ENCODE data around the gene CNKSR2.

DNA sequence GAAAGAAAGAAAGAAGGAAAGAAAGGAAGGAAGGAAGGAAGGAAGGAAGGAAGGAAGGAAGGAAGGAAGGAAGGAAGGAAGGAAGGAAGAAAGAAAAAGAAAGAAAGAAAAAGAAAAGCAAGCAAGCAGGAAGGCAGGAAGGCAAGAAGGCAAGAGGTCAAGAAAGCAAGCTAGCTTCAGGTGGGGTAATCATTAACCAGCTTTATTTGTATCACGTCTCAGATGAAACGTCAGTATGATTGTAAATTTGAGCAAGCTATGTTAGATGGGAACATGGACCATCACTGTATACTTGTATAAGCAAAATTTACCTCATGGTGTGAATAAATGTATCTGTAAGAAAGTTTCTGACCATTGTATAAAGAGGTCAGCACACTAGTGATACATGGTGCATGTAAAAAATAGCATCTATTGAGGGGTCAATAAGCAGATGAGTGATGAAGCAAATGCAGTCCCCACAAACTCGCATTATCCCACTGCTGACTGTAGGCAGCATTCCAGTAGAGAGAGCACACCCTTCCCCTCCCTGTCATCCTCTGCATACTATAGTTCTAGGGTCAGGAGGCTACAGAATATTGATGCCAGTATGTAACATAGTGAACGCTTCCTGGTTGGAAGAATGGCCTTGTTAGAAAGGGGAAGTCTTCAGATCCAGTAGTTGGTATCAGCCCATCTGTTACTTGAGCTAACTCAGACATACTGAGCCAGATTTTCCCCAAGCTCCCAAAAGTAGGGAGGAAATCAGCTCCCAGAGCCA lies 300.4 kb downstream of the CNKSR2 start:
- TF ChIP-seq, protein P1, sequence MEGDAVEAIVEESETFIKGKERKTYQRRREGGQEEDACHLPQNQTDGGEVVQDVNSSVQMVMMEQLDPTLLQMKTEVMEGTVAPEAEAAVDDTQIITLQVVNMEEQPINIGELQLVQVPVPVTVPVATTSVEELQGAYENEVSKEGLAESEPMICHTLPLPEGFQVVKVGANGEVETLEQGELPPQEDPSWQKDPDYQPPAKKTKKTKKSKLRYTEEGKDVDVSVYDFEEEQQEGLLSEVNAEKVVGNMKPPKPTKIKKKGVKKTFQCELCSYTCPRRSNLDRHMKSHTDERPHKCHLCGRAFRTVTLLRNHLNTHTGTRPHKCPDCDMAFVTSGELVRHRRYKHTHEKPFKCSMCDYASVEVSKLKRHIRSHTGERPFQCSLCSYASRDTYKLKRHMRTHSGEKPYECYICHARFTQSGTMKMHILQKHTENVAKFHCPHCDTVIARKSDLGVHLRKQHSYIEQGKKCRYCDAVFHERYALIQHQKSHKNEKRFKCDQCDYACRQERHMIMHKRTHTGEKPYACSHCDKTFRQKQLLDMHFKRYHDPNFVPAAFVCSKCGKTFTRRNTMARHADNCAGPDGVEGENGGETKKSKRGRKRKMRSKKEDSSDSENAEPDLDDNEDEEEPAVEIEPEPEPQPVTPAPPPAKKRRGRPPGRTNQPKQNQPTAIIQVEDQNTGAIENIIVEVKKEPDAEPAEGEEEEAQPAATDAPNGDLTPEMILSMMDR (IDR thresholded peaks at IDR 0.05), result no peak
- no peak for TF ChIP-seq POLR2A (IDR thresholded peaks at IDR 0.05)
- TF ChIP-seq POLR2AphosphoS5 (IDR thresholded peaks at IDR 0.05), result no peak
- no peak for TF ChIP-seq EP300 (IDR thresholded peaks at IDR 0.05)
